Neural progenitor cell (in vitro differentiated cells): ENCODE results near the gene CTCF. TPM values are rescaled to one million over a fixed set of nuclear protein-coding genes. Genes with fewer than 3 reads are reported as not detected.
A peak's percentile ranks its signal among the peaks of the same experiment; 100 is the strongest.

Experiments
- DNase-seq: peaks from one replicate; pipeline ENCODE4 v3.0.0-alpha.2; 2016; ENCODE audit warnings: low spot score
- H2AFZ ChIP-seq: fragments of 200-600 bp; sonication (generic); replicated peaks from 2 replicates; pipeline ENCODE4 v1.6.1; 2016; ENCODE audit warnings: antibody characterized with exemption
- H3F3A ChIP-seq: fragments of 200-600 bp; sonication (generic); 2 replicates; pipeline ENCODE4 v1.6.1; 2016; ENCODE audit warnings: antibody characterized with exemption, low read depth
- H3K27ac ChIP-seq: fragments of 200-600 bp; sonication (generic); 2 replicates; pipeline ENCODE4 v1.5.1; 2016; ENCODE audit warnings: mild to moderate bottlenecking
- H3K27me3 ChIP-seq: fragments of 200-600 bp; sonication (generic); 2 replicates; pipeline ENCODE4 v1.6.1; 2016; ENCODE audit warnings: mild to moderate bottlenecking, moderate library complexity
- H3K36me3 ChIP-seq: fragments of 200-600 bp; sonication (generic); 2 replicates; pipeline ENCODE4 v1.5.1; 2016
- H3K4me1 ChIP-seq: fragments of 200-600 bp; sonication (generic); 2 replicates; pipeline ENCODE4 v1.6.1; 2016; ENCODE audit warnings: mixed run types
- H3K4me2 ChIP-seq: fragments of 200-600 bp; sonication (generic); 2 replicates; pipeline ENCODE4 v1.6.1; 2016
- H3K4me3 ChIP-seq: fragments of 200-600 bp; sonication (generic); 2 replicates; pipeline ENCODE4 v1.5.1; 2016
- H3K79me2 ChIP-seq: fragments of 200-600 bp; sonication (generic); 2 replicates; pipeline ENCODE4 v1.6.1; 2016; ENCODE audit warnings: low read depth
- H3K9ac ChIP-seq: fragments of 200-600 bp; sonication (generic); 2 replicates; pipeline ENCODE4 v1.6.1; 2016
- H3K9me3 ChIP-seq: fragments of 200-600 bp; sonication (generic); 2 replicates; pipeline ENCODE4 v1.5.1; 2016; ENCODE audit warnings: low read depth
- H4K20me1 ChIP-seq: fragments of 200-600 bp; sonication (generic); 2 replicates; pipeline ENCODE4 v1.6.1; 2016; ENCODE audit warnings: low read depth
- H3K27ac Mint-ChIP-seq: 3 replicates; pipeline ENCODE4 v1.8.0; 2021; ENCODE audit warnings: mixed read lengths
- H3K27me3 Mint-ChIP-seq: 2 replicates; pipeline ENCODE4 v1.8.0; 2022; ENCODE audit warnings: low read depth, mild to moderate bottlenecking, inconsistent platforms, moderate library complexity, mixed read lengths; ENCODE audit not compliant: insufficient read depth
- H3K36me3 Mint-ChIP-seq: 3 replicates; pipeline ENCODE4 v1.8.0; 2021; ENCODE audit warnings: mixed read lengths
- H3K4me1 Mint-ChIP-seq: 3 replicates; pipeline ENCODE4 v1.8.0; 2021; ENCODE audit warnings: mixed read lengths
- H3K4me3 Mint-ChIP-seq: 3 replicates; pipeline ENCODE4 v1.8.0; 2021; ENCODE audit warnings: mild to moderate bottlenecking, moderate library complexity, mixed read lengths
- H3K9me3 Mint-ChIP-seq: 3 replicates; pipeline ENCODE4 v1.8.0; 2020; ENCODE audit warnings: mixed read lengths
- CTCF ChIP-seq: fragments of 200-600 bp; sonication (generic); IDR thresholded peaks from 2 replicates; pipeline ENCODE4 v1.5.1; 2017; ENCODE audit warnings: antibody characterized with exemption, mild to moderate bottlenecking
- EZH2 ChIP-seq: fragments of 200-600 bp; sonication (generic); IDR thresholded peaks from 2 replicates; pipeline ENCODE4 v1.6.1; 2017; ENCODE audit warnings: antibody characterized with exemption, mild to moderate bottlenecking, moderate library complexity
- EZH2phosphoT487 ChIP-seq: fragments of 200-600 bp; sonication (generic); IDR thresholded peaks from 2 replicates; pipeline ENCODE4 v1.6.1; 2017; ENCODE audit warnings: antibody characterized with exemption
- total RNA-seq: library from RNA; depleted of rRNA; stranded (reverse); fragments of >200 nt; gene quantifications from 2 replicates; pipeline ENCODE4 v1.2.3, GENCODE V29; 2015; ENCODE audit warnings: low replicate concordance

Gene CTCF
- total RNA-seq, 1 donor from 2014 or later = 76.3 TPM

GRCh38 chr16:67657751-67658518 lies 95.6 kb downstream of the CTCF start:
- H3K4me1 Mint-ChIP-seq = peaks cover 10% of the 10 kb centered on the region
- no peaks in the 10 kb centered on the region for H3K36me3 ChIP-seq
- no peak overlapping the region for H3K4me3 ChIP-seq
- H3K4me2 ChIP-seq = no peak overlapping the region
- H3K9ac ChIP-seq = no peak overlapping the region
- peaks cover 8% of the 10 kb centered on the region for H3K79me2 ChIP-seq
- H2AFZ ChIP-seq = no peak overlapping the region
- H4K20me1 ChIP-seq = peaks cover 71% of the 10 kb centered on the region
- peaks cover 15% of the 10 kb centered on the region for H3K4me1 ChIP-seq
- TF ChIP-seq EZH2 (no peak), CTCF (no peak), EZH2phosphoT487 (no peak)
- H3K36me3 Mint-ChIP-seq = no peaks in the 10 kb centered on the region
- H3K9me3 ChIP-seq = no peaks in the 10 kb centered on the region
- peaks cover 15% of the 10 kb centered on the region for H3K27me3 Mint-ChIP-seq
- H3K9me3 Mint-ChIP-seq = no peaks in the 10 kb centered on the region
- peak overlapping the region; percentile 93 for H3K4me3 Mint-ChIP-seq
- no peak overlapping the region for H3K27ac ChIP-seq
- no peak for DNase-seq
- H3K27ac Mint-ChIP-seq = no peak overlapping the region
- H3F3A ChIP-seq = peaks cover 21% of the 10 kb centered on the region
- peaks cover 27% of the 10 kb centered on the region for H3K27me3 ChIP-seq

- peaks cover 16% of the 10 kb centered on the region for H3K27me3 ChIP-seq
- H3K27me3 Mint-ChIP-seq = peaks cover 12% of the 10 kb centered on the region
- H3K36me3 Mint-ChIP-seq = peaks cover under 1% of the 10 kb centered on the region
- H3K4me2 ChIP-seq = peak overlapping the region; percentile 79
- no peak overlapping the region for H2AFZ ChIP-seq
- H3K27ac Mint-ChIP-seq = no peak overlapping the region
- H3F3A ChIP-seq = peaks cover 21% of the 10 kb centered on the region
- peaks cover 8% of the 10 kb centered on the region for H3K4me1 Mint-ChIP-seq
- peaks cover 8% of the 10 kb centered on the region for H3K79me2 ChIP-seq
- peaks cover 68% of the 10 kb centered on the region for H4K20me1 ChIP-seq
- no peaks in the 10 kb centered on the region for H3K36me3 ChIP-seq
- H3K27ac ChIP-seq = no peak overlapping the region
- TF ChIP-seq EZH2phosphoT487 (no peak), EZH2 (no peak), CTCF (no peak)
- no peaks in the 10 kb centered on the region for H3K9me3 Mint-ChIP-seq
- H3K9ac ChIP-seq = peak overlapping the region; percentile 54
- no peak for DNase-seq
- H3K4me3 Mint-ChIP-seq = peak overlapping the region; percentile 93
- peak overlapping the region; percentile 77 for H3K4me3 ChIP-seq
- H3K4me1 ChIP-seq = peaks cover 8% of the 10 kb centered on the region
- no peaks in the 10 kb centered on the region for H3K9me3 ChIP-seq
These were observed 96.7 kb downstream of the CTCF start for GRCh38 chr16:67658849-67659674.

DNA sequence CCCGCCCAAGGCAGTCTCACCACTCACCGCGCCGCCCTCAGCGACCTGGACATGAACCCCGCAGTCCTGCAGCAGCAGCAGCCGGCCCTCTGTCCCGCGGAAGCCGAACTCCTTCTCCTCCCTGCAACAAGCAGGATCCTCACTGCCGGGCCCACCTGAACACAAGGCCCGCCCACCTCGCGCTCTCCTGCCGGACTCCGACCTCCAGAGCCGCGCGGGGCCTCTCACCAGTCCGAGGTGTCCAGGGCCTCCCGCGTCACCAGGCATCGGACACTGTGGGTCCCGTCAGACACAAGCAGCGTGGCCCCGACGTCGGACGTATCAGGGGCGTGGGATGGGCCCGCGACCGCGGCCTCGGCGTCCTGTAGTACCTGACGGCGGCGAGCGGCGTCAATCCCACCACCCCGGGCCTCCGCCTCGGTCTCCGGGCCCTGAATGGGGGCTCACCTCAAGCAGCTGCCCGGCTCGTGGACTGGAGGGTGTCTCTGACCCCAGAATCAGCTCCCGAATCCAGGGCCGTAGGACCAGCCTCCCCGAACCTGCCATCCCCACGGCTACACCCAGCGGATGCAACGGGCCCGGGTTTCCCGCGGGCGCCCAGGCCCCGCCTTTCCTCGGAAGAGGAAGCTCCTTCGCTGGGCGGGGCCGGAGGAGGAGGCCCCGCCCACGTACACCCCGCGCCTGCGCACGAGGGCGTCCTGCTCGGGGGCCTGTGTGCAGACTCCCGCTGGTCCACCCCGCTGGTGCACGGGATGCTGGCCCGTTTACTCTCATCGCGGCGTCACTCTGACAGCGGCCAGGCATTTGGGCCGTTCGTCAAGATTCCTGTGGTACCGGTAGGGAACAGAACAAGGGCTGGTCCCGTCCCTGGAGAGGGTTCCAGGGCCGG lies 97.6 kb downstream of the CTCF start, which contains the start of gene ACD:
Gene ACD (minus strand): TSS at position 586 of the 889 bp plus-strand sequence. CDS start 40 bp downstream, at position 546.
- H3K4me3 ChIP-seq = peak within 1 kb of the TSS; percentile 77
- peak within 1 kb of the TSS; percentile 94 for H3K4me3 Mint-ChIP-seq
- H4K20me1 ChIP-seq = peaks cover 68% of the 10 kb centered on the region
- peak within 1 kb of the TSS; percentile 54 for H3K9ac ChIP-seq
- peak within 1 kb of the TSS; percentile 92 for H2AFZ ChIP-seq
- H3K79me2 ChIP-seq = peaks cover 8% of the 10 kb centered on the region
- H3K4me1 ChIP-seq = peaks cover 8% of the 10 kb centered on the region
- H3K27ac Mint-ChIP-seq = no peak within 1 kb of the TSS
- H3K27ac ChIP-seq = peak within 1 kb of the TSS; percentile 66
- DNase-seq = peak; percentile 95
- no peak for TF ChIP-seq CTCF
- no peak for TF ChIP-seq EZH2phosphoT487
- TF ChIP-seq EZH2 = no peak
- H3K36me3 ChIP-seq = no peaks in the 10 kb centered on the region
- H3K36me3 Mint-ChIP-seq = peaks cover 8% of the 10 kb centered on the region
- peaks cover 7% of the 10 kb centered on the region for H3K27me3 ChIP-seq
- peaks cover 15% of the 10 kb centered on the region for H3K4me1 Mint-ChIP-seq
- H3F3A ChIP-seq = peaks cover 21% of the 10 kb centered on the region
- peaks cover 10% of the 10 kb centered on the region for H3K27me3 Mint-ChIP-seq
- no peaks in the 10 kb centered on the region for H3K9me3 Mint-ChIP-seq
- H3K9me3 ChIP-seq = no peaks in the 10 kb centered on the region
- H3K4me2 ChIP-seq = peak within 1 kb of the TSS; percentile 79
